GM18907 (cell line): ENCODE measurements around the gene GIN1.

Source experiments
- ATAC-seq: cut with Tn5 transposase; IDR thresholded peaks from one replicate; pipeline ENCODE4 v1.9.1; 2021; ENCODE audit warnings: mild to moderate bottlenecking, moderate library complexity; ENCODE audit not compliant: unreplicated experiment

Gene GIN1

GRCh38 chr5:103037673-103038455, 82.1 kb downstream of the GIN1 start:
- no peak for ATAC-seq

DNA sequence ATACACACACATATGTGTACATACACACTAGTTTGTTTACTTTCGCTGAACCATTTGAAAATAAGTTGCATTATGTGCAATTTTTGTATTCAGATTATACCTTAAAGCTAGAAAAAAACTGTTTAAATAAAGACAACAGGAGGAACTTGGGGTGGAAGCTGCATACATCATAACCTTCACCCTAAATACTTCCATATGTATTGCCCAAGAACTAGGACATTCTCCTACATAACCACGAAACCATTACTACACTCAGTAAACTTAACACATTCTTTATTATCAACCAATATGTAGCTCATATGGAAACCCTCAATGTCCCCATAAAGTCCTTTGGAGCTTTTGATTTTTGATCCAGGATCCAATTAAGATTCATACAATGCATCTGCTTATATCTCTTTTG, 83.3 kb downstream of the GIN1 start:
- ATAC-seq, result no peak
